ENCODE measurements around the gene ERFE.
"Not testable (repeated sequence)": the region's sequence is repeated elsewhere in the genome, so short reads cannot be mapped to it uniquely, and the experiment has no call there.

Gene ERFE

GRCh38 chr2:238158509-238159070 lies at the start of gene ERFE:
Gene ERFE (plus strand): TSS chr2:238158970. CDS start chr2:238159008, 38 bp downstream.
- peak; percentile 26 for DNase-seq (ENCODE audit: low read depth)

GRCh38 chr2:238113611-238114010 lies 45.2 kb upstream of the ERFE start:
- DNase-seq (ENCODE audit: low read depth), result no peak

- no peak for DNase-seq (ENCODE audit: low read depth)
Observed at GRCh38 chr2:238114331-238114841, 44.4 kb upstream of the ERFE start.

GRCh38 chr2:238114851-238115660 lies 43.7 kb upstream of the ERFE start:
- no peak for DNase-seq (ENCODE audit: low read depth)

- not testable (repeated sequence) for DNase-seq (ENCODE audit: low read depth)
Observed at GRCh38 chr2:238115709-238116108, 43.1 kb upstream of the ERFE start.

- no peak for DNase-seq (ENCODE audit: low read depth)
Observed at GRCh38 chr2:238116298-238117198, 42.2 kb upstream of the ERFE start.

- DNase-seq (ENCODE audit: low read depth), result no peak
Observed at GRCh38 chr2:238117199-238118154, 41.3 kb upstream of the ERFE start.

DNA sequence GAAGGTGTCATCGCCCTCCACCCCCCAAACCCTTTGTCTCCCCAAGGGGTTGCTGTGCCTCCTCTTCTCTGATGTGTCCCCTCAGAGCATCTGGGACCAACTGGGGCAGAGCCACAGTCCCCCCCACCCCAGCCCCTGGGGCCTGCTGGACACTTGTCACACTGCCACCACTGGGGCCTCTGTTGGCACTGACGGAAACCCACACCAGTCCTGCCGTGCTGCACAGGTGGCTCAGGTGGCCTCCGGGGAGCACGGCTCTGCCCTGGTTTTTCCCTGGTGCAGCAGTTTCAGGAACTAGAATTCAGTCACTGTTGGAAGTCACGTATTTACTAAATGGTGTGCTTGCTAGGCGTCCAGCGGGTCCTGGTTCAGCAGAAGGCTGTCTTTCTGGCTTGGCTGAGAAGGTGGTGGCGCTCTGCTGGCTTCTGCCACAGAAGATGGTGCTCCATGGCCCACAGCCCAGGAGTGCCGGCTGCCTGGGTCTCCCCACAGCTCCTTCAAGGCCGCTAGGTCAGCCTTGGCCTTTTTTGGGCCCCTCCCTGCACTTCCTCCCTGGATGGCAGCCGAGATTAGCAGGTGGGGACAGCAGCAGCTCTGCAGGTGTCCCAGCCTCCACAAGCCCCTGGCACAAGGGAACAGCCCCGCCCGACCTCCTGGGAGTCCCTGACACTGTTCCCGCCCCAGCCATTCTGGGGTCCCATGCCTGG lies 38.9 kb upstream of the ERFE start:
- no peak for DNase-seq (ENCODE audit: low read depth)

DNA sequence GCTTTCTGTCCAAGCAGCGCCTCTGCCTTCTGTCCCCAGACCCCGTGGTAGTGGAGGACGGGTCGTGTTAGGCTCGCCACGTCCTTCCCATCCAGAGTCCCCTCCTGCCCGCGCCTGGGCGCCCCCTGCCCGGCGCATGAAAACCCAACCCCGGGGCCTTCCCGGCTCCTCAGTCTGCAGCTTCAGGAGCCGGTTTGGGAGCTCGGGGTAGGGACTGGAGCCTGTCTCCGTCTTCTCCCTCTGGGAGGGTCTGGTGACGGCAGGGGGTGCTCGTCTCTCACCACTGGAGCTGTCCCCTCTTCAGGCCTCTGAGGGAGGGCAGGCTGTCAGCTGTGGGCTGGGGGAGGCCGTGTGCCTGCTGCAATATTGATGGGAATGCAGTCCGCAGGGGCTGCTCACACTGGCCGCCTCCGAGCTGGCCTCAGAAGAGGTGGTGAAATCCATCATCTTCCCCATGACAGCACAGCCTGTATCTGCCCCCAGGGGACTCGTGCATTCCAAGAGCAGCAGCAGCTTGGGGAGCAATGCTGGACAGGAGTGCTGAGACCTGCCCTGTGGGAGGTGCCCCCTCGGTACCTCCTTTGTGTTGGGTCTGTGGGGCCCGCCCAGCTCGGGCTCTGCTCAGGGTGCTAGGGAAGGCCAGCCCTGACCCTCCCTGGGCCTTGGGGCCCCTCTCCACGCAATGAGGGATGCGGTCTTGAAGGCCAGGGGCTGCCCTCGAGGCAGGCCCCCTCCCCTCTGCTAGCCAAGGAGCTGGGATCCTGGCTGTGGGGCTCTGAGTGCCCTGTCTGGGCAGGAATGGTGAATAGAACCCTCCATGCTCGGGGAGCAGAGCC lies 38.1 kb upstream of the ERFE start:
- no peak for DNase-seq (ENCODE audit: low read depth)

DNA sequence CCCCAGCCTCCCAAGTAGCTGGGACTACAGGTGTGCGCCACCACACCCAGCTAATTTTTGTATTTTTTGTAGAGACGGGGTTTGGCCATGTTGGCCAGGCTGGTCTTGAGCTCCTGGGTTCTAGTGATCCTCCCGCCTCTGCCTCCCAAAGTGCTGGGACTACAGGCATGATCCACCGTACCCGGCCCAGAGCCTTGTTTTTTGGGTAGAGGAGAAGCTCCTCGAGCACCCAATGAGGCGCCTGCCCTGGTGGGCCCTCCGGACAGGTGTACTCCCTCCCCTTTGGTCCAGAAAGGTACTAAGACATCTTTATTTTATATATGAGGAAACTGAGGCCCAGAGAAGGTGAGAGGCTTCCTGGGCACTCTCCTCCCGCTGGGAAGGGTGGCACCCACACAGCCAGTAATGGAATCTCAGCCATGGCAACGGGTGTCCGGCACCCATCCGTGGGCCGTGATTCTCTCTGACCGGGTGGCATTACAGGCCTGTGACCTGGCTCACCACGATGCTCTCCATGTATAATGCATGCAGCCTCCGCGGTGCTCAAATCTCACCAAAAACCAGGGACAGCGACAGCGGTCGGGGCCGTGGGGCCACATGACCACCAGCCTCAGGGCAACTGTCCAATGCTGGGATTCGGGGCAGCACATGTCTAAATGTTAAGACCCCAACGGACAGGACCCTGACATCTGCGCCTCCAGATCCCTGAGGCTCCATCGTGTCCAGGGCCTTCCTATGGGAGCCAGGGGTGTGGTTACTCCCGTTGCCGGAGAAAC lies 37.1 kb upstream of the ERFE start:
- DNase-seq (ENCODE audit: low read depth), result no peak

DNA sequence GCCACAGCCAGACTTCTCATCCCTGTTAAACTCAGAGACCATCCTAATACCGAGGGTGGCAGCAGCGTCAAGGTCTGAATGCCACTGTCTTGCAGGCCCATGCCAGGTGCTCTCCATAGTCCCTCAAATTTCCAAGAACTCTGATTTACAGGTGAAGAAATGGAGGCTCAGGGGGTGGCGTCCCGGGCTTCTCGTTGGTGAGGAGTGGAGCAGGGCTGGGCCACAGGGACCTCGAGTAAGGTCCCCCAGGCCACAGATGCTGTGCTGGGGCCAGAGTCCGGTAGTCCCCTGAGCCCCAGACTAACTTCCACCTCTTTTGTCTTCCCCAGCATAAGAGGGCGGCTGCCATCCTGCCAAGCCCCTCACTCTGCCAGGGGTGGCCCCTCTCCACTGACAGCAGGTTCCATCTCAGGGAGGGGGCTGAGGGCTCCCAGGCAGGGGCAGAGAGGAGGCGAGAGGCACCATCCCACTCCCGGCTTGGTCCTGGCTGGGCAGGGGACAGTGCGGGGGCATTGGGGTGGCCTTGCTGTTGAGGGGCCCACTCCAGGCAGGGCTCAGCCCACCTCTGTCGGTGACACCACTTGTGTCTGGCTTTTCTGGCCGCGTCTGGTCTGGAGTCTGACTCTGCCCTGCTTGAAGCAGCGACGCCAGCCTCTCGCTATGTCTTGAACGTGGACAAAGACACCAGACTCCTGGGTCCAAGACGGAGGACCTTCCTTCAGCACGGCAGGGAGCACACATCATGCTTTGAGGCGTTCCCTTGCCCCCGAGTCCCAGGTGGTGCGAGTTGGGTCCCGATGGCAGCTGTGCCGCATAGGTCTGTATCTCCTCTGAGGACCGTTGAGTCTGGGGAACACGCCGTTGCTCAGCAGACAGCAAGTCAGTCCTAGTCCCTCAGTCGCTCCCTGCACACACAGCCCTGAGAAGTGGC lies 36.2 kb upstream of the ERFE start:
- DNase-seq (ENCODE audit: low read depth), result no peak

GRCh38 chr2:238123218-238123971 lies 35.4 kb upstream of the ERFE start:
- no peak for DNase-seq (ENCODE audit: low read depth)

DNA sequence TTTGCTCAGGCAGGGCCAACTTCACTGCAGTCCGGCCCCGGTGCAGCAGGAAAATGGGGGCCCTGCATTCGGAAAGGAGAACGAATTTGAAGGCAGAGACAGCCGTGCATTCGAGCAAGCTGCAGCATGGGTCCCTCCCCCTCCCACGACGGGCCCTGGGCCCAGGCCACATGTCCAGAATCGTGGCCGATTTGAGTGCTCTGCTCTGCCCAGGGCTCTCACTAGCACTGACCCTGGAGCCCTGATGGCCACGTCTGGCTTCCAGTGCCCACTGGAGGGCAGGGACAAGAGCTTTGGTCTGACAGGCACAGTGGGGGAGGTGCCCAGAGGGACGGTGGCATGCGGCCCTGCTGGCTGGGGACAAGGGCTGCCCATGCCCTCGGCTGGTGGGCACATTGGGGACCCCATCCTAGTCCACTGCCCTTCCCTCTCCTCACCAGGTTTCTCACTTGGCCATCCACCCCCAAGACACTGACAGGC lies 34.7 kb upstream of the ERFE start:
- no peak for DNase-seq (ENCODE audit: low read depth)

- no peak for DNase-seq (ENCODE audit: low read depth)
Observed at GRCh38 chr2:238124488-238125126, 34.2 kb upstream of the ERFE start.

GRCh38 chr2:238125127-238125885 lies 33.5 kb upstream of the ERFE start:
- DNase-seq (ENCODE audit: low read depth), result no peak

- no peak for DNase-seq (ENCODE audit: low read depth)
Observed at GRCh38 chr2:238126338-238126737, 32.4 kb upstream of the ERFE start.
